CD4-positive, alpha-beta T cell treated with Interferon gamma for 1 hour (primary cell): ENCODE measurements around the gene CDC42EP3.

Experiments
- DNase-seq: peaks from one replicate; pipeline ENCODE4 v3.0.0-alpha.2; 2020

Gene CDC42EP3

GRCh38 chr2:37683241-37683640 is 11.8 kb upstream of the CDC42EP3 start:
- no peak for DNase-seq

- no peak for DNase-seq
These were observed 11.0 kb upstream of the CDC42EP3 start for GRCh38 chr2:37682473-37682872.

- DNase-seq = no peak
These were observed 10.1 kb upstream of the CDC42EP3 start for GRCh38 chr2:37681587-37681986.

- DNase-seq = no peak
These were observed 7.7 kb upstream of the CDC42EP3 start for GRCh38 chr2:37679072-37679695.

GRCh38 chr2:37676274-37676673 is 4.8 kb upstream of the CDC42EP3 start:
- no peak for DNase-seq

- no peak for DNase-seq
These were observed 3.5 kb upstream of the CDC42EP3 start for GRCh38 chr2:37674946-37675345.

GRCh38 chr2:37672870-37673184 is 1.4 kb upstream of the CDC42EP3 start:
- no peak for DNase-seq

- DNase-seq = peak; percentile 71
These were observed 845 bp upstream of the CDC42EP3 start for GRCh38 chr2:37672104-37672869.

- DNase-seq = no peak
These were observed 318 bp upstream of the CDC42EP3 start for GRCh38 chr2:37671816-37672103.

- DNase-seq = no peak
These were observed 949 bp downstream of the CDC42EP3 start for GRCh38 chr2:37670378-37671008.

GRCh38 chr2:37669446-37669845 is 2.0 kb downstream of the CDC42EP3 start:
- no peak for DNase-seq

GRCh38 chr2:37667704-37668103 is 3.7 kb downstream of the CDC42EP3 start:
- no peak for DNase-seq

GRCh38 chr2:37666772-37667171 is 4.7 kb downstream of the CDC42EP3 start:
- DNase-seq = no peak

GRCh38 chr2:37665604-37666362 is 5.7 kb downstream of the CDC42EP3 start:
- DNase-seq = no peak

GRCh38 chr2:37665043-37665442 is 6.4 kb downstream of the CDC42EP3 start:
- no peak for DNase-seq

GRCh38 chr2:37664231-37664643 is 7.2 kb downstream of the CDC42EP3 start:
- DNase-seq = no peak

GRCh38 chr2:37663390-37663789 is 8.1 kb downstream of the CDC42EP3 start:
- DNase-seq = no peak

- DNase-seq = no peak
These were observed 11.7 kb downstream of the CDC42EP3 start for GRCh38 chr2:37659723-37660122.

GRCh38 chr2:37658682-37659081 is 12.8 kb downstream of the CDC42EP3 start:
- no peak for DNase-seq

- DNase-seq = no peak
These were observed 14.0 kb downstream of the CDC42EP3 start for GRCh38 chr2:37657471-37657870.

GRCh38 chr2:37656512-37657423 is 14.7 kb downstream of the CDC42EP3 start:
- no peak for DNase-seq

GRCh38 chr2:37654932-37655841 is 16.3 kb downstream of the CDC42EP3 start:
- DNase-seq = no peak
